H1 (cell line): ENCODE measurements around the gene OR6C75. TPM values are rescaled to one million over a fixed set of nuclear protein-coding genes. Genes with fewer than 3 reads are reported as not detected.

Source experiments
- CTCF ChIA-PET: fragments of 300-600 bp; sonication (Branson Sonifier 250); formaldehyde crosslinking; loops from one replicate; lab custom pipeline; 2021; ENCODE audit not compliant: partially characterized antibody; lab: Charles Lee
- POLR2A ChIA-PET: fragments of 300-600 bp; sonication (Branson Sonifier 250); formaldehyde crosslinking; loops from one replicate; lab custom pipeline; 2021; ENCODE audit warnings: inconsistent platforms; ENCODE audit not compliant: partially characterized antibody; lab: Charles Lee
- DNase-seq, 2 experiments: peaks; one replicate each; pipeline versions ENCODE4 v3.0.0 to v3.0.0-alpha.2; 2010 to 2022; ENCODE audit warnings: low spot score in 2 of 2, low read depth in 1 of 2, mixed read lengths in 1 of 2
- FAIRE-seq: peaks from 2 replicates; lab custom pipeline; 2011; peaks lifted over from hg19 to GRCh38; lab: Jason Lieb, UNC
- H2AFZ ChIP-seq: 2 replicates; pipeline ENCODE4 v1.8.1; 2012; ENCODE audit warnings: low read length, inconsistent platforms
- H2AK5ac ChIP-seq: 2 replicates; pipeline ENCODE4 v1.6.1; 2013; ENCODE audit warnings: low read depth, low read length
- H2BK120ac ChIP-seq: replicated peaks from 2 replicates; pipeline ENCODE3; 2013; ENCODE audit warnings: low read depth, low read length, inconsistent platforms
- H2BK12ac ChIP-seq: 2 replicates; pipeline ENCODE4 v1.6.1; 2013; ENCODE audit warnings: low read depth, low read length
- H2BK15ac ChIP-seq: 2 replicates; pipeline ENCODE4 v1.6.1; 2013; ENCODE audit warnings: low read length
- H2BK20ac ChIP-seq: 2 replicates; pipeline ENCODE4 v1.6.1; 2013; ENCODE audit warnings: low read length
- H2BK5ac ChIP-seq: 2 replicates; pipeline ENCODE4 v1.6.1; 2013; ENCODE audit warnings: low read depth, low read length
- H3K14ac ChIP-seq: 2 replicates; pipeline ENCODE4 v1.6.1; 2013; ENCODE audit warnings: inconsistent platforms; ENCODE audit not compliant: insufficient read length
- H3K18ac ChIP-seq: 2 replicates; pipeline ENCODE4 v1.6.1; 2013; ENCODE audit warnings: low read length; ENCODE audit errors: extremely low read depth
- H3K23ac ChIP-seq: 2 replicates; pipeline ENCODE4 v1.6.1; 2013; ENCODE audit warnings: inconsistent platforms; ENCODE audit not compliant: insufficient read length
- H3K23me2 ChIP-seq: 2 replicates; pipeline ENCODE4 v1.6.1; 2013; ENCODE audit warnings: low read depth, low read length
- H3K27ac ChIP-seq: 2 replicates; pipeline ENCODE4 v1.6.1; 2011; ENCODE audit warnings: low read depth, low read length, inconsistent platforms
- H3K27me3 ChIP-seq, 4 experiments: replicated peaks in 1 of 4; 1 replicate in 1 of 4; 2 replicates in 3 of 4; pipeline versions ENCODE4 v1.6.1 to v1.8.1; 2011 to 2013; ENCODE audit warnings: low read length in 3 of 4, mild to moderate bottlenecking in 3 of 4, inconsistent platforms in 2 of 4, mixed read lengths in 2 of 4, moderate library complexity in 1 of 4; ENCODE audit not compliant: control insufficient read depth in 3 of 4, insufficient read depth in 3 of 4; ENCODE audit errors: extremely low read depth in 1 of 4
- H3K36me3 ChIP-seq, 4 experiments: 2 replicates each; pipeline versions ENCODE4 v1.6.1 to v1.8.1; 2011 to 2013; ENCODE audit warnings: mild to moderate bottlenecking in 4 of 4, low read length in 3 of 4, moderate library complexity in 2 of 4, control low read depth in 1 of 4, inconsistent platforms in 1 of 4; ENCODE audit not compliant: insufficient read depth in 4 of 4, control insufficient read depth in 2 of 4
- H3K4ac ChIP-seq: replicated peaks from 2 replicates; pipeline ENCODE3; 2013; ENCODE audit warnings: low read length, low read depth, mixed read lengths, inconsistent platforms; ENCODE audit not compliant: insufficient read length
- H3K4me1 ChIP-seq, 4 experiments: replicated peaks in 1 of 4; 1 replicate in 1 of 4; 2 replicates in 3 of 4; pipeline versions ENCODE4 v1.6.1 to v1.8.1; 2011 to 2013; ENCODE audit warnings: low read length in 3 of 4, inconsistent platforms in 2 of 4, mixed read lengths in 1 of 4; ENCODE audit not compliant: insufficient read depth in 4 of 4, control insufficient read depth in 3 of 4
- H3K4me2 ChIP-seq, 2 experiments: 2 replicates each; pipeline versions ENCODE4 v1.6.1 to v1.8.1; 2011 to 2013; ENCODE audit warnings: low read depth in 2 of 2, low read length in 2 of 2, control low read depth in 1 of 2, inconsistent platforms in 1 of 2, mild to moderate bottlenecking in 1 of 2; ENCODE audit not compliant: insufficient read depth in 1 of 2
- H3K4me3 ChIP-seq, 4 experiments: fragments of 200-600, 300-600 bp in 1 of 4; sonication (generic), shearing (Covaris generic), sonication (Bioruptor Twin) in 1 of 4; 2 replicates each; pipeline versions ENCODE4 v1.5.1 to v1.8.1; 2011 to 2016; ENCODE audit warnings: low read length in 4 of 4, low read depth in 3 of 4, control low read depth in 2 of 4, inconsistent platforms in 2 of 4, mild to moderate bottlenecking in 2 of 4, mixed read lengths in 1 of 4, moderate library complexity in 1 of 4; ENCODE audit not compliant: insufficient read depth in 2 of 4; ENCODE audit errors: extremely low read depth in 1 of 4
- H3K56ac ChIP-seq: replicated peaks from 2 replicates; pipeline ENCODE3; 2013; ENCODE audit warnings: low read depth, mild to moderate bottlenecking, mixed read lengths, low read length, inconsistent platforms; ENCODE audit not compliant: insufficient read length
- H3K79me1 ChIP-seq: 2 replicates; pipeline ENCODE4 v1.6.1; 2013; ENCODE audit warnings: low read depth, low read length, control low read depth
- H3K79me2 ChIP-seq, 2 experiments: 2 replicates each; pipeline versions ENCODE4 v1.6.1 to v1.8.1; 2012 to 2013; ENCODE audit warnings: low read length in 2 of 2, mild to moderate bottlenecking in 2 of 2, inconsistent platforms in 1 of 2; ENCODE audit not compliant: insufficient read depth in 2 of 2, control insufficient read depth in 1 of 2
- H3K9ac ChIP-seq, 4 experiments: replicated peaks in 1 of 4; 1 replicate in 1 of 4; 2 replicates in 3 of 4; pipeline versions ENCODE4 v1.6.1 to v1.8.1; 2011 to 2013; ENCODE audit warnings: low read depth in 3 of 4, low read length in 3 of 4, control low read depth in 2 of 4, mild to moderate bottlenecking in 2 of 4, moderate library complexity in 2 of 4, inconsistent platforms in 1 of 4; ENCODE audit errors: extremely low read depth in 1 of 4
- H3K9me3 ChIP-seq, 2 experiments: 2 replicates each; pipeline versions ENCODE4 v1.6.1 to v1.8.1; 2012 to 2013; ENCODE audit warnings: mild to moderate bottlenecking in 2 of 2, moderate library complexity in 2 of 2, control low read depth in 1 of 2, inconsistent platforms in 1 of 2, low read depth in 1 of 2, low read length in 1 of 2, mixed read lengths in 1 of 2; ENCODE audit not compliant: insufficient read depth in 2 of 2
- H4K20me1 ChIP-seq, 2 experiments: replicated peaks in 1 of 2; 2 replicates each; pipeline versions ENCODE3 to v1.8.1; 2011 to 2013; ENCODE audit warnings: inconsistent platforms in 2 of 2, low read length in 2 of 2, mild to moderate bottlenecking in 1 of 2; ENCODE audit not compliant: insufficient read depth in 2 of 2, control insufficient read depth in 1 of 2
- H4K5ac ChIP-seq: 2 replicates; pipeline ENCODE4 v1.6.1; 2013; ENCODE audit warnings: low read length, low read depth, mixed read lengths, inconsistent platforms; ENCODE audit not compliant: insufficient read length
- H4K8ac ChIP-seq: 2 replicates; pipeline ENCODE4 v1.8.0; 2013; ENCODE audit warnings: mild to moderate bottlenecking, moderate library complexity, low read length, inconsistent platforms; ENCODE audit not compliant: insufficient read depth; ENCODE audit errors: extremely low read depth
- H4K91ac ChIP-seq: replicated peaks from 2 replicates; pipeline ENCODE3; 2013; ENCODE audit warnings: low read length, mixed read lengths, inconsistent platforms; ENCODE audit not compliant: insufficient read length
- ATF2 ChIP-seq: IDR thresholded peaks from 2 replicates; pipeline ENCODE4 v1.6.1; 2012; ENCODE audit warnings: low read length, inconsistent platforms
- ATF3 ChIP-seq: IDR thresholded peaks from 2 replicates; pipeline ENCODE4 v1.6.1; 2011; ENCODE audit warnings: low read depth, mild to moderate bottlenecking, low read length; ENCODE audit not compliant: insufficient read depth
- CEBPB ChIP-seq: IDR thresholded peaks from 2 replicates; pipeline ENCODE4 v1.6.1; 2012; ENCODE audit warnings: low read depth, low read length
- CHD2 ChIP-seq: IDR thresholded peaks from 2 replicates; pipeline ENCODE4 v1.6.1; 2012; ENCODE audit warnings: low read length, improper control_type of control experiment
- CREB1 ChIP-seq: IDR thresholded peaks from 2 replicates; pipeline ENCODE4 v1.6.1; 2012; ENCODE audit warnings: inconsistent platforms
- GTF2F1 ChIP-seq: IDR thresholded peaks from 2 replicates; pipeline ENCODE4 v1.6.1; 2012; ENCODE audit warnings: low read depth, low read length, improper control_type of control experiment, borderline replicate concordance
- HDAC2 ChIP-seq, 2 experiments: fragments of 300-600 bp in 1 of 2; sonication (generic) in 1 of 2; IDR thresholded peaks; 2 replicates each; pipeline ENCODE4 v1.6.1; 2011 to 2012; ENCODE audit warnings: low read depth in 2 of 2, low read length in 2 of 2, mild to moderate bottlenecking in 2 of 2, moderate library complexity in 2 of 2, borderline replicate concordance in 1 of 2, inconsistent platforms in 1 of 2
- MAX ChIP-seq: IDR thresholded peaks from 2 replicates; pipeline ENCODE4 v1.6.1; 2012; ENCODE audit warnings: inconsistent platforms
- SIN3A ChIP-seq, 2 experiments: IDR thresholded peaks in 1 of 2; conservative IDR thresholded peaks in 1 of 2; 2 replicates each; pipeline ENCODE4 v1.6.1; 2011 to 2012; ENCODE audit warnings: low read length in 2 of 2, improper control_type of control experiment in 1 of 2, low read depth in 1 of 2, mild to moderate bottlenecking in 1 of 2
- SIX5 ChIP-seq: IDR thresholded peaks from 2 replicates; pipeline ENCODE4 v1.6.1; 2011; ENCODE audit warnings: mild to moderate bottlenecking, low read depth, low read length
- TAF7 ChIP-seq: optimal IDR thresholded peaks from 2 replicates; pipeline ENCODE3; 2011; ENCODE audit warnings: low read depth, mild to moderate bottlenecking, inconsistent platforms, low read length, moderate library complexity, borderline replicate concordance
- WGBS, 2 experiments: shearing (Covaris generic) in 1 of 2; methylation state at CpG; one replicate each; pipeline versions ENCODE4 v1.1.6 to v1.1.7; 2013 to 2015; ENCODE audit warnings: low lambda C conversion rate in 2 of 2, mixed read lengths in 2 of 2, inconsistent platforms in 1 of 2, low coverage in 1 of 2, missing lambda C conversion rate in 1 of 2; ENCODE audit not compliant: insufficient replicate concordance in 2 of 2, insufficient coverage in 1 of 2, insufficient read length in 1 of 2; ENCODE audit errors: extremely low coverage in 1 of 2, missing lambda C conversion rate in 1 of 2; 5-methylcytosine and 5-hydroxymethylcytosine counted together
- polyA plus RNA-seq, 7 experiments: library from polyadenylated mRNA; depleted of rRNA in 3 of 7; stranded (reverse) in 5 of 7; unstranded in 2 of 7; fragments of >200 nt in 5 of 7; fragments of 200-250 nt in 2 of 7; gene quantifications; 1 replicate in 5 of 7; 2 replicates in 1 of 7; 4 replicates in 1 of 7; pipeline versions ENCODE4 v1.2.1 to v1.2.3, GENCODE V29; 2011 to 2013; ENCODE audit warnings: missing spikeins in 2 of 7, mixed read lengths in 2 of 7
- total RNA-seq: library from RNA; stranded (reverse); fragmentation: NEBNext Ultra II Directional; extraction: Animal tissue kit (Norgen Biotek cat#: 25700); gene quantifications from 2 replicates; pipeline ENCODE4 v1.2.1, GENCODE V29; 2021

Gene OR6C75
- total and polyA plus RNA-seq, 2 of the 8 experiments (the other 6 are each of a cell fraction or from before 2014, with no cell fraction given) = not detected

GRCh38 chr12:55407866-55408265 is 45.1 kb downstream of the OR6C75 start:
- Histone ChIP-seq H3K27ac (no peak overlapping the region), H4K5ac (no peak overlapping the region), H4K8ac (no peak overlapping the region), H3K23me2 (no peaks in the 10 kb centered on the region), H3K79me1 (no peaks in the 10 kb centered on the region), H2AK5ac (no peak overlapping the region), H3K4me2 (no peak overlapping the region), H3K18ac (no peak overlapping the region), H3K9ac (no peak overlapping the region), H3K4ac (no peak overlapping the region), H2BK12ac (no peak overlapping the region), H3K9me3 (peaks cover 0 to 12% of the 10 kb centered on the region in 2 experiments; a peak in 2 of 4 replicates), H3K14ac (no peak overlapping the region), H3K23ac (no peak overlapping the region), H3K4me1 (no peaks in the 10 kb centered on the region), H3K79me2 (no peaks in the 10 kb centered on the region), H2BK120ac (no peak overlapping the region), H2BK15ac (no peak overlapping the region), H2AFZ (no peak overlapping the region), H2BK5ac (no peak overlapping the region), H4K20me1 (no peaks in the 10 kb centered on the region), H3K4me3 (no peak overlapping the region), H3K36me3 (no peaks in the 10 kb centered on the region), H3K56ac (no peak overlapping the region), H3K27me3 (no peaks in the 10 kb centered on the region), H2BK20ac (no peak overlapping the region), H4K91ac (no peak overlapping the region)
- ChIA-PET POLR2A (no interaction called here), CTCF (no interaction called here)
- DNase-seq (no peak), FAIRE-seq (no peak)
- 94% methylated on average over 1 of the region's 1 CpG; no CpG with 5 or more reads in 1 of the 2 experiments for WGBS, 2 experiments
- TF ChIP-seq MAX (no peak), ATF3 (no peak), ATF2 (no peak), SIN3A (conservative IDR thresholded peaks at IDR 0.05 in 1 of 2, IDR thresholded peaks at IDR 0.05 in 1 of 2; ENCODE audit: low read depth in 1 of 2, low read length in 2 of 2) (no peak), TAF7 (no peak), HDAC2 (IDR thresholded peaks at IDR 0.05; ENCODE audit: borderline replicate concordance in 1 of 2, low read depth in 2 of 2, low read length in 2 of 2) (no peak), CEBPB (no peak), SIX5 (no peak), GTF2F1 (no peak), CREB1 (no peak), CHD2 (no peak)
